ENCODE measurements around the gene WDFY4. TPM values are rescaled to one million over a fixed set of nuclear protein-coding genes. Genes with fewer than 3 reads are reported as not detected.
A peak's percentile ranks its signal among the peaks of the same experiment; 100 is the strongest.

Gene WDFY4
- polyA plus RNA-seq, 1 donor from 2014 or later: 78.7 TPM

DNA sequence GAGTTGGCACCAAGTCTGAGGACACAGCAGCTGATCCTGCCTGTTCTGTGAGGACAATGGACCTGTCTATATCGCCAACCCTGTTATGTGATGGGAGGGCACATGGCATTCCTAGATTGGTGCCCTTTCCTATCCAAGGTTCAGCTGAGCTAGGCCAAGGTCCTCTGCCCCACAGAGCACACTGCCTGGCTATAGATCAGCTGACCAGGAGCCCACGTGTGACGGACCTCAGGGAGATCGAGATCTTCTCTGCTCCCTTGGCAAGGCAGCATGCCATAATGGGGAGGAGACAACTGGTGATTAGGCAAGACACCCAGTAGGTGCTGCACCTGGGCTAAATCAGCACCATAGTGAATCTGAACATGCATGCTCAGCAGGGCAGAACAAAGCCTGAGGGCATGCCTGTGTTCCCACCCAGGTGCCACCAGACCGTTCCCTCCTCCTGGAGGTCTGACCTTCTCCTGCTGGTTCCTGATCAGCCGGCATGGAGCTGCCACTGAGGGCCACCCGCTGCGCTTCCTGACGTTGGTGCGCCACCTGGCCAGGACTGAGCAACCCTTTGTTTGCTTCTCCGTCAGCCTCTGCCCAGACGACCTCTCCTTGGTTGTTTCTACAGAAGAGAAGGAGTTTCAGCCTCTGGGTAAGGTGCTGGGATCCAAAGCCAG is 93.7 kb downstream of the WDFY4 start:
- Mint-ChIP-seq H3K4me1 (no peaks in the 10 kb centered on the region), H3K9me3 (no peaks in the 10 kb centered on the region), H3K27me3 (no peaks in the 10 kb centered on the region), H3K27ac (peak overlapping the region in 2 of 3 donors; percentile 41 to 46), H3K36me3 (peaks cover 6% of the 10 kb centered on the region), H3K4me3 (no peak overlapping the region)

- Mint-ChIP-seq H3K27me3 (no peaks in the 10 kb centered on the region), H3K9me3 (no peaks in the 10 kb centered on the region), H3K4me1 (no peaks in the 10 kb centered on the region), H3K4me3 (no peak overlapping the region), H3K27ac (peak overlapping the region in 1 of 3 donors; percentile 43), H3K36me3 (peaks cover 6% of the 10 kb centered on the region)
Measured at GRCh38 chr10:48779077-48779476, 94.4 kb downstream of the WDFY4 start.

DNA sequence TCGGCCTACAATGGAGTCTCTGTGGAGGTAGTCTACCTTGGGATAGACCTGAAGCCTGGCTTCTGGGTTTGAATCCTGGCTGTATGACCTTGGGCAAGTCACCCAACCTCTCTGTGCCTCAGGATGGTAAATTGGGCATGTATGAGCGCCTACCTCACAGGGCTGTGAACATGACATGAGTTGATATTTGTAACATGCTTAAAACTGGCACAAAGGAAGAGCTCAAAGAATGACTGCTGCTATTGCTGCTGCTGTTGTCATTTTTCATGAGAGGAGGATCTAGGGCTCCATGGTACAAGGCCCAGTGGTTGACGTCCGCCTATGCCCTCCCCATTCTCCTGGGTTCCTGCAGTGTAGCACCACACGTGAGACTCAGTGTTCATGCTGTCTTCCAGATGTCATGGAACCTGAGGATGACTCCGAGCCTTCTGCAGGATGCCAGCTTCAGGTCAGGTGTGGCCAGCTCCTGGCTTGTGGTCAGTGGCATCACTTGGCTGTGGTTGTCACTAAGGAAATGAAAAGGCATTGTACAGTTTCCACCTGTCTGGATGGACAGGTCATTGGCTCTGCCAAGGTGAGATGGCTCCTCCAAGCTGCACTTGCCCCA is 95.0 kb downstream of the WDFY4 start:
- no peak overlapping the region for H3K4me3 Mint-ChIP-seq
- no peaks in the 10 kb centered on the region for H3K27me3 Mint-ChIP-seq
- H3K27ac Mint-ChIP-seq: peak overlapping the region in 2 of 3 donors; percentile 43 to 50
- peaks cover 6% of the 10 kb centered on the region for H3K36me3 Mint-ChIP-seq
- no peaks in the 10 kb centered on the region for H3K9me3 Mint-ChIP-seq
- no peaks in the 10 kb centered on the region for H3K4me1 Mint-ChIP-seq

- Mint-ChIP-seq H3K4me1 (no peaks in the 10 kb centered on the region), H3K4me3 (no peak overlapping the region), H3K9me3 (no peaks in the 10 kb centered on the region), H3K27me3 (no peaks in the 10 kb centered on the region), H3K36me3 (peaks cover 6% of the 10 kb centered on the region), H3K27ac (peak overlapping the region in 2 of 3 donors; percentile 43 to 70)
Measured at GRCh38 chr10:48780341-48780740, 95.7 kb downstream of the WDFY4 start.

DNA sequence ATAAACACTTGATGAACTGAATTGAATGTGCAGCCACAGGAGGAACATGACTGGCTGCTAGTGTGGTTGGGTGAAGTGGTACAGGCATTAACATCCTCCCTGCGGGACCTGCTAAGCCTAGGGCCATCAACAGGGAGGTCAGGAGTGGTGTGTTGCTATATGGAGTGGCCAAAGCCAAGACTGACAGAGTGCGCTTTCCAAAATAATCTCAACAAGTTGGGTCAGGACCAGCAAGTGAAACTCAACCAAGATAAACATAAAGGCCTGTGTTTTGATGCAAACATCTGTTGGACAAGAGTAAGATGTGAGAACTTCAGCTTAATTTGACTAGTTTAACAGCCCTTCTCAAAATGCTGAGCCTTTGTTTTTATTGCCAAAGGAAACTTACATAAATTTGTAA is 97.7 kb downstream of the WDFY4 start:
- no peaks in the 10 kb centered on the region for H3K9me3 Mint-ChIP-seq
- H3K27ac Mint-ChIP-seq: no peak overlapping the region
- no peaks in the 10 kb centered on the region for H3K27me3 Mint-ChIP-seq
- no peaks in the 10 kb centered on the region for H3K4me1 Mint-ChIP-seq
- H3K4me3 Mint-ChIP-seq: no peak overlapping the region
- H3K36me3 Mint-ChIP-seq: peaks cover 3% of the 10 kb centered on the region

DNA sequence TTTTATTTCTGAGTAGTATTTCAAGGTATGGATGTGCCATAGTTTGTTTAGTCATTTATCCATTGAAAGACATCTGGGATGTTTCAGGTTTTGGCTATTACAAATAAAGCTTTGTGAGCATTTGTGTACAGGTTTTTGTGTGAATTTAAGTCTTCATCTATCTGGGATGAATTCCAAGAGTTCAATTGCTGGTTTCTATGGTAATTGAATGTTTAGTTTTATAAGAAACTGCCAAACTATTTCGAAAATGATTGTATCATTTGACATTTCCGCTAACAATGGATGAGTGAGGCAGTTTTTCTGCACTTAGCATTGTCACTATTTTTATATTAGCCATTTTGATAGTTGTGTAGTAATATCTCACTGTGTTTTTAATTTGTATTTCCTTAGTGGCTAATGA is 99.4 kb downstream of the WDFY4 start:
- H3K4me1 Mint-ChIP-seq: no peaks in the 10 kb centered on the region
- no peaks in the 10 kb centered on the region for H3K27me3 Mint-ChIP-seq
- peaks cover 3% of the 10 kb centered on the region for H3K36me3 Mint-ChIP-seq
- H3K9me3 Mint-ChIP-seq: no peaks in the 10 kb centered on the region
- H3K27ac Mint-ChIP-seq: no peak overlapping the region
- no peak overlapping the region for H3K4me3 Mint-ChIP-seq

DNA sequence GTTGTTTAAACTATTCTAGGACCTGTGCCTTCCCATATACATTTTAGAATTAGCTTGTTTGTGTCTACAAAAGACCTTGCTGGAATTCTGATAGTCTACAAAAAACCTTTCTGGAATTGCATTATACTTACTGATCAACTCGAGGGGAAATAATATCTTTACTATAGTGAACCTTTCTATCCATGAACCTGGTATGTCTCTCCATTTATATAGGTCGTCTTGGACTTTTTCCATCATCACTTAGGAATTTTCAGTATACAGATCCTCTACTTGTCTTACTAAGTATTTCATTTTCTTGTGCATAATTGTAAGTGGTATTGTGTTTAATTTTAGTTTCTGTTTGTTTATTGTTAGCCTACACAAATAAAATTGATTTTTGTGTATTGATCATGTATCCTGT is 101.1 kb downstream of the WDFY4 start:
- H3K9me3 Mint-ChIP-seq: no peaks in the 10 kb centered on the region
- no peaks in the 10 kb centered on the region for H3K27me3 Mint-ChIP-seq
- H3K4me1 Mint-ChIP-seq: no peaks in the 10 kb centered on the region
- peak overlapping the region in 1 of 3 donors; percentile 9 for H3K27ac Mint-ChIP-seq
- no peak overlapping the region for H3K4me3 Mint-ChIP-seq
- H3K36me3 Mint-ChIP-seq: peaks cover 1% of the 10 kb centered on the region

DNA sequence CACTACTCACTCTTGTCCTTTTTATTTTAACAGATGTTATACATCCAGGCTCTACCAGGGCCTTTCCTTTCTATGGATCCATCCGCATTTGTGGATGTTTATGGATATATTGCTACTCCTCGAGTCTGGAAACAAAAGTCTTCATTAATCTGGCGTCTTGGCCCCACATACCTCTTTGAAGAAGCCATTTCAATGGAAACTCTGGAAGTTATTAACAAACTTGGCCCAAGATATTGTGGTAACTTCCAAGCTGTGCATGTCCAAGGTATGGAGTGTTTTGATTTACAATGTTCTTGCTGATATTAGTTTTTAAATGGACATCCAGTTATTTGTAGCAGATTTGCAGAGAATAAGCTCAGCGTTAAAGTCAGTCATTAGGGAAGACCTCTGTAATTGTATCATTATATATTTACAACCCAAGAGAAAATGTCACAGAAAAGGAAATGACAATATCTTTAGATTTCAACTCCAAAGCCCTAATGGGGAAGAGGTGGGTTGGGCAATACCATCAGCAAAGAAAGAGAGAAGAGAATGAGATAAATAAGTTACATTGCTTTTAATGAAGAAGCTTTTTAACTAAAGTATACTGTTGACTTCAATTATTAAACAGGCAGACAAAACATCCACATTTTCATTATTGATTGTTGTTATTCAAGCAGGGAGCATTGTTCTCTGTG is 102.1 kb downstream of the WDFY4 start:
- Mint-ChIP-seq H3K9me3 (no peaks in the 10 kb centered on the region), H3K27me3 (no peaks in the 10 kb centered on the region), H3K4me1 (no peaks in the 10 kb centered on the region), H3K36me3 (peaks cover 1% of the 10 kb centered on the region), H3K27ac (no peak overlapping the region), H3K4me3 (no peak overlapping the region)

DNA sequence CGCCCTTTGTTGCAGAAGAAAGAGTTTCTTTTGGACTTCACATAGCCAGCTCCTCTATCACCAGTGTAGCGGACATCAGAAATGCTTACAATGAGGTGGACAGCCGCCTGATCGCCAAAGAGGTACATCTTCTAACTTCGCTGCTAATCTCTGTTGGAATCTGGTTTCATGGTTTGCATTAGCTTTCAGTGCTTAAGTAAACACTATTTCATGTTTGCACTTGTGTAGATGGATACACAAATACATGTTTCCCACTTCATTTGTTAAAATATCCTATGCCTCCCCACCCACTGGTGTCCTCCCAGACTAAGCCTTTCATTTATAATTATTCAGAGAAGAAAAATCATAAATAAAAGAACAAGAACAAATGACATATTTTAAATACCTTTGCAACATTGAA is 103.9 kb downstream of the WDFY4 start:
- H3K4me1 Mint-ChIP-seq: peaks cover 0 to 5% (median 0%) of the 10 kb centered on the region in 3 donors

DNA sequence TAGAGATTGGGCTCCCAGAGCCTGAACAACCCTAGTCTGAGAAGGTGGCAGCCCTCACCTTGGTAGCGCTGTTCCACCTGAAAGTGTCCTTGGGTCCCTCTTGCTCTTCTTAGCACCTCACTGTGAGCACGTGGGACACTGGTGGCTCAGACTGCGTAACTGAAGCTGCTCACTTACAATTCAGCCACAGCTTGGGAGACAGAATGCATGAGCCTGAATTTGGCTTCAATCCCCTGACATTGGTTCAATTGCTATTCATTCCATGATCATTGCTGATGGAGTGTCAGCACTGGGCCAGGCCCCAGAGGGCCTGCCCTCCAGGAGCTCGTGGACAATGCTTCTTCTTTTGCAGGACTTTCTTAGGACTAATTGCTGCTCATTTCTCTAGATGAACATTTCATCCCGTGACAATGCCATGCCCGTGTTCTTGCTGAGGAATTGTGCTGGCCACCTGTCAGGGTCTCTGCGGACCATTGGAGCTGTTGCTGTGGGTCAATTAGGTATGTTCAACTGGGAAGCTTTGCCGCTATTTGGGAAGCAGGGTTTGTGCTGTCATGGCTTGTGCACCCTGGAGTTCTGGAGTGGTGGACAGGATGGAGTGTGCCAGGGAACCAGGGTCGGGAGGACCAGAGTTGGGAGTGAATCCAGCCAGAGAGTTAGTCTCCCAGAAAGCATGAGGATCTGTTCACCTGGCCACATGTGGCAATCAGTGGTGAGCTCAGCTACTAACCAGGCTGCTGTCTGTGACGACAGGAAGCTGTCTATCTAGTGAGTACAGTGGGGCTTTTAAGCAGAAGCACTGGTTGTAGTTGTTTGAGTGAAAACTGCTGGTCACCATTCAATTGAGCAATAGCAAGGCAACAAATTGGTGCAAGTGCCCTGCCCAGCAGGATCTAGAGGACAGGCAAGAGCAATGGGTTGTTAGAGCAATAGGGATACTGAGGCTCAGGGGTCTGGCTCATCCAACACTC is 105.1 kb downstream of the WDFY4 start:
- H3K4me3 Mint-ChIP-seq: no peak overlapping the region
- H3K36me3 Mint-ChIP-seq: peaks cover 1% of the 10 kb centered on the region
- H3K27ac Mint-ChIP-seq: peak overlapping the region; percentile 21 to 75 (median 71)
- H3K9me3 Mint-ChIP-seq: no peaks in the 10 kb centered on the region
- H3K4me1 Mint-ChIP-seq: peaks cover 0 to 5% (median 0%) of the 10 kb centered on the region in 3 donors
- no peaks in the 10 kb centered on the region for H3K27me3 Mint-ChIP-seq

More for the DNA sequence above, 103.9 kb downstream of the WDFY4 start:
- Mint-ChIP-seq H3K27me3 (no peaks in the 10 kb centered on the region), H3K9me3 (no peaks in the 10 kb centered on the region), H3K4me3 (no peak overlapping the region), H3K36me3 (peaks cover 1% of the 10 kb centered on the region), H3K27ac (peak overlapping the region in 1 of 3 donors; percentile 51)

DNA sequence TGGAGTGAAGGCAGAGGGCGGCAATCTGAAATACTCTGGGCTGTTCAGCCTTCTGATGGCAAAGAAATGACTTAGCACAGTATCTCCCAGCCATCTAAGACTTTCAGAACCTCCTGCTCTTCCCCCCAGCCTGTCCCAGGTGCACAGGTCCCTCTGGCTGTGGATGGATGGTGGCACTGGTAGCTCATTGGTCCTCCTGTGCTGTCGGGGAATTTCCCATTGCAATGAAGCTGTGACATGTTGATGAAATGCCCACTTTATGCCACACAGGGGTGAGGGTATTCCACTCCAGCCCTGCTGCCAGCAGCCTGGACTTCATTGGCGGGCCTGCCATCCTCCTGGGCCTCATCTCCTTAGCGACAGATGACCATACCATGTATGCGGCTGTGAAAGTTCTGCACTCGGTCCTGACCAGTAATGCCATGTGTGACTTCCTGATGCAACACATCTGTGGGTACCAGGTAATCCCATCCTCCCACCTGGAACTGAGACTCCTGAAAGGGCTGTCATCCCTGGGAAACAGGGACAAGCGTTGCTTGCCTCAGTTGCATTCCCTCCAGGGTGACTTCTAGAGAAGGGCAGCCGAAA is 105.9 kb downstream of the WDFY4 start:
- no peak overlapping the region for H3K4me3 Mint-ChIP-seq
- peaks cover 0 to 5% (median 0%) of the 10 kb centered on the region in 3 donors for H3K4me1 Mint-ChIP-seq
- H3K36me3 Mint-ChIP-seq: peaks cover 1% of the 10 kb centered on the region
- H3K27ac Mint-ChIP-seq: no peak overlapping the region
- H3K9me3 Mint-ChIP-seq: no peaks in the 10 kb centered on the region
- no peaks in the 10 kb centered on the region for H3K27me3 Mint-ChIP-seq

DNA sequence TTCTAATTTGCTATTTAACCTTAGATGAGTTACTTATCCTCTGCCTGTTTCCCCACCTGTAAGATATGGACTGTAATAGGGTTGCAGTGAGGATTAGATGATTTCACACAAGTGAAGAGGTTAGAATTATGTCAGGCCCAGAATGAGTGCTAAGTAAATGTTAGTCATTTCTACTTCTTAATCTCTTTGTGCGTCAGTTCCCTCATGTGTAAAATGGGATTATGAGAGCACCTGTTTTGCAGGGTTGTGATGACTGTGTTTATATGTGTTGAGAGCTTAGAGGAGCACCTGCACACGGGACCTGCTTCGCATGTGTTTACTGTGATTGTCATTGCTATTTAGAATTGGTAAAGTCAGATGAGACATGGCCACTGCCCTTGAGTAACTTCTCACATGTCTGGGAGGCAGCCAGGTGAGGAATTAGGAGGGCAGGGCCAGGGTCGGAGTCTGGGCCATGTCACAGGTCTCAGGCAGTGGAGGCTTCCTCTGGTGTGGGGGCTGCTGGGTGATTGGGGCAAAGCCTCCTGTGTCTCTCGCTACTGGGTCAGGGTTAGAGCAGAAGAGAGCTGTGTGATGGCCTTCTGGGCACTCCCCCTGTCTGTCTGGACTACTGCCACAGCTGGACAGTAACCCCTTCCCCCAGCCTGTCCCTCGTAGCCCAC is 106.7 kb downstream of the WDFY4 start:
- peaks cover 0 to 5% (median 0%) of the 10 kb centered on the region in 3 donors for H3K4me1 Mint-ChIP-seq
- H3K4me3 Mint-ChIP-seq: no peak overlapping the region
- H3K27ac Mint-ChIP-seq: peak overlapping the region in 1 of 3 donors; percentile 38
- H3K9me3 Mint-ChIP-seq: no peaks in the 10 kb centered on the region
- peaks cover 1% of the 10 kb centered on the region for H3K36me3 Mint-ChIP-seq
- no peaks in the 10 kb centered on the region for H3K27me3 Mint-ChIP-seq

DNA sequence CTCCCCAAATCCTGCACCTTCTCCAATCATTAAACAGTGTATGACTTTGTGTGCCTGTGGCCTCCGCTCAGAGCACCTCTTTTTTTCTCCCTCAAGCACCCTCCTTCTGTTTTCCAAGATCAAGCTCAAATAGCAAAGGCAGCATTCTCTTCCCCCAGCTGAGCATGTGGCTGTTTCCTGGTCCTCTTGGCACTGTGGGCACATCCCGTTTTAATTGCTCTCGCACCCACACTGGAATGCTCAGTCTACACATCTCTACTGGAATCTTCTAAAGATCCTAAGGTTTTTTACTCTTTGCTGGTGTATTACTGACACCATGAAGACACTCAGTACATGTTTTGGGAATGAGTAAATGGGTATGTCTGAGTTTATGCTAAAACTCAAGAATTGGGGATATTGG is 107.4 kb downstream of the WDFY4 start:
- H3K4me3 Mint-ChIP-seq: no peak overlapping the region
- no peaks in the 10 kb centered on the region for H3K27me3 Mint-ChIP-seq
- peak overlapping the region in 2 of 3 donors; percentile 26 to 38 for H3K27ac Mint-ChIP-seq
- peaks cover 1% of the 10 kb centered on the region for H3K36me3 Mint-ChIP-seq
- no peaks in the 10 kb centered on the region for H3K9me3 Mint-ChIP-seq
- H3K4me1 Mint-ChIP-seq: peaks cover 0 to 5% (median 2%) of the 10 kb centered on the region in 3 donors

GRCh38 chr10:48792687-48793096 is 108.0 kb downstream of the WDFY4 start:
- H3K4me3 Mint-ChIP-seq: no peak overlapping the region
- no peaks in the 10 kb centered on the region for H3K9me3 Mint-ChIP-seq
- peak overlapping the region in 1 of 3 donors; percentile 7 for H3K27ac Mint-ChIP-seq
- H3K36me3 Mint-ChIP-seq: peaks cover 1% of the 10 kb centered on the region
- peaks cover 0 to 5% (median 2%) of the 10 kb centered on the region in 3 donors for H3K4me1 Mint-ChIP-seq
- no peaks in the 10 kb centered on the region for H3K27me3 Mint-ChIP-seq

All from IgD-negative memory B cell (primary cell).